G401.6 (cell line): Measurements from ENCODE around the gene ST6GAL1.
"Not testable (repeated sequence)": the region's sequence is repeated elsewhere in the genome, so short reads cannot be mapped to it uniquely, and the experiment has no call there.

Source experiments
- FAIRE-seq: peaks from 2 replicates; lab custom pipeline; 2012; peaks lifted over from hg19 to GRCh38; lab: Jason Lieb, UNC

Gene ST6GAL1

GRCh38 chr3:186971578-186971977 lies 41.3 kb downstream of the ST6GAL1 start:
- no peak for FAIRE-seq

- FAIRE-seq: no peak
These were observed 43.4 kb downstream of the ST6GAL1 start for GRCh38 chr3:186973702-186974101.

- FAIRE-seq: no peak
These were observed 44.5 kb downstream of the ST6GAL1 start for GRCh38 chr3:186974824-186975313.

GRCh38 chr3:186975726-186976125 lies 45.4 kb downstream of the ST6GAL1 start:
- no peak for FAIRE-seq

- no peak for FAIRE-seq
These were observed 46.8 kb downstream of the ST6GAL1 start for GRCh38 chr3:186976837-186977750.

GRCh38 chr3:186978712-186979111 lies 48.4 kb downstream of the ST6GAL1 start:
- no peak for FAIRE-seq

GRCh38 chr3:186979852-186980251 lies 49.5 kb downstream of the ST6GAL1 start:
- FAIRE-seq: no peak

GRCh38 chr3:186980989-186981388 lies 50.7 kb downstream of the ST6GAL1 start:
- no peak for FAIRE-seq

GRCh38 chr3:186983659-186984058 lies 53.3 kb downstream of the ST6GAL1 start:
- FAIRE-seq: no peak

GRCh38 chr3:186984064-186984463 lies 53.7 kb downstream of the ST6GAL1 start:
- no peak for FAIRE-seq

- FAIRE-seq: no peak
These were observed 55.5 kb downstream of the ST6GAL1 start for GRCh38 chr3:186985661-186986364.

- no peak for FAIRE-seq
These were observed 56.1 kb downstream of the ST6GAL1 start for GRCh38 chr3:186986406-186986805.

GRCh38 chr3:186986816-186987215 lies 56.5 kb downstream of the ST6GAL1 start:
- no peak for FAIRE-seq

GRCh38 chr3:186988806-186989205 lies 58.5 kb downstream of the ST6GAL1 start:
- no peak for FAIRE-seq

- no peak for FAIRE-seq
These were observed 59.1 kb downstream of the ST6GAL1 start for GRCh38 chr3:186989429-186989828.

GRCh38 chr3:186990277-186990676 lies 60.0 kb downstream of the ST6GAL1 start:
- no peak for FAIRE-seq

GRCh38 chr3:186990878-186991308 lies 60.6 kb downstream of the ST6GAL1 start:
- FAIRE-seq: no peak

GRCh38 chr3:186991470-186991869 lies 61.1 kb downstream of the ST6GAL1 start:
- FAIRE-seq: no peak

- FAIRE-seq: not testable (repeated sequence)
These were observed 61.8 kb downstream of the ST6GAL1 start for GRCh38 chr3:186992096-186992495.

- FAIRE-seq: no peak
These were observed 63.0 kb downstream of the ST6GAL1 start for GRCh38 chr3:186993210-186993782.

GRCh38 chr3:186994000-186994955 lies 64.0 kb downstream of the ST6GAL1 start:
- no peak for FAIRE-seq

GRCh38 chr3:186996356-186996755 lies 66.0 kb downstream of the ST6GAL1 start:
- no peak for FAIRE-seq
